ENCODE measurements around the gene OR2F1.

The OR2F1 gene

GRCh38 chr7:143954135-143954534 is 509 bp upstream of the OR2F1 start:
- no peaks in the 10 kb centered on the region for H3K27me3 ChIP-seq (ENCODE audit: control insufficient read depth in 2 of 2, insufficient read depth in 2 of 2, low read length in 2 of 2)

GRCh38 chr7:143958781-143959180 is 4.1 kb downstream of the OR2F1 start:
- H3K9me3 ChIP-seq (ENCODE audit: control insufficient read depth in 2 of 2, low read length in 2 of 2) = no peaks in the 10 kb centered on the region
- no peak overlapping the region for H3K4me3 ChIP-seq (ENCODE audit: low read length in 2 of 2)
- no peak overlapping the region for H3K27ac ChIP-seq (ENCODE audit: low read depth in 2 of 2, low read length in 2 of 2)
- H3K36me3 ChIP-seq (ENCODE audit: control insufficient read depth in 2 of 2, insufficient read depth in 2 of 2, low read length in 2 of 2) = no peaks in the 10 kb centered on the region
- no peak overlapping the region for H3K9ac ChIP-seq (ENCODE audit: low read depth in 1 of 2, low read length in 2 of 2)
- H3K4me1 ChIP-seq (ENCODE audit: control insufficient read depth in 2 of 2, insufficient read depth in 2 of 2, low read length in 2 of 2) = no peaks in the 10 kb centered on the region
- no peaks in the 10 kb centered on the region for H3K27me3 ChIP-seq (ENCODE audit: control insufficient read depth in 2 of 2, insufficient read depth in 2 of 2, low read length in 2 of 2)

More at GRCh38 chr7:143954135-143954534, 509 bp upstream of the OR2F1 start:
- no peak overlapping the region for H3K9ac ChIP-seq (ENCODE audit: low read depth in 1 of 2, low read length in 2 of 2)
- H3K27ac ChIP-seq (ENCODE audit: low read depth in 2 of 2, low read length in 2 of 2) = no peak overlapping the region
- no peaks in the 10 kb centered on the region for H3K36me3 ChIP-seq (ENCODE audit: control insufficient read depth in 2 of 2, insufficient read depth in 2 of 2, low read length in 2 of 2)
- no peaks in the 10 kb centered on the region for H3K9me3 ChIP-seq (ENCODE audit: control insufficient read depth in 2 of 2, low read length in 2 of 2)
- H3K4me3 ChIP-seq (ENCODE audit: low read length in 2 of 2) = no peak overlapping the region
- H3K4me1 ChIP-seq (ENCODE audit: control insufficient read depth in 2 of 2, insufficient read depth in 2 of 2, low read length in 2 of 2) = no peaks in the 10 kb centered on the region

DNA sequence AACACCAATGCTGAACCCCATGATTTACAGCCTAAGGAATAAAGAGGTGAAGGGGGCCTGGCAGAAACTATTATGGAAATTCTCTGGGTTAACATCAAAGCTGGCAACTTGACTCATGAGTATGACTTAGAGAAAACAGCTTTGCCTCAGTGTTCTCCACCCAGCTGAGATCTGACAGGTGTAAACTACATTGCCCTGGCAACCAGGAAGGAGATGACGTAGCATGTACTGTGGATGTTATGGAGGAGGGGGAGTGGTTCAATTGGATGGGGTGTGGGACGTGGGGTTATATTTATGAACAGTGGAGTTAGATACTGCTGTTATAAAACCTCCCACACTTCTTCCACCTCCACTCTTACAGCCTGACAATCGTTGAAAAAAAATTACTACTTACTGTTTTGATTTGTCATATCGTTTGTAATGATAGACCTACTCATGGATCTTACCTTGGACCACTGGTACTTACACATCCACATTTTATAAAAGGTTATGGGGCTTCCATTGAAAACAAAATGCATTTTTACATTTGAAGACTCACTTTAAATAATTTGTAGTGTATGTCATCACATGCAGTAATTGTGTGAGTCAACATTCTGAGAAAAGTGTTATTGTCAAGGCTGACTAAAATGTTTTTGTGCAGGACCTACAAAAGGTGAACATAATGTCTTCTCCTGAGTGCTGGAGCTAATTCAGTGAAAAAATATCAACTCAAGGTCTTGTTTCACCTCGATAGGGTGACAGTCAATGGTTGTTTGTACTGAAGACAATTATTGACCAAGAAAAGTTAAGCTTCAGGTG is 6.4 kb downstream of the OR2F1 start:
- Histone ChIP-seq H3K27ac (ENCODE audit: low read depth in 2 of 2, low read length in 2 of 2) (no peak overlapping the region), H3K27me3 (ENCODE audit: control insufficient read depth in 2 of 2, insufficient read depth in 2 of 2, low read length in 2 of 2) (no peaks in the 10 kb centered on the region), H3K9me3 (ENCODE audit: control insufficient read depth in 2 of 2, low read length in 2 of 2) (no peaks in the 10 kb centered on the region), H3K4me3 (ENCODE audit: low read length in 2 of 2) (no peak overlapping the region), H3K9ac (ENCODE audit: low read depth in 1 of 2, low read length in 2 of 2) (no peak overlapping the region), H3K4me1 (ENCODE audit: control insufficient read depth in 2 of 2, insufficient read depth in 2 of 2, low read length in 2 of 2) (no peaks in the 10 kb centered on the region), H3K36me3 (ENCODE audit: control insufficient read depth in 2 of 2, insufficient read depth in 2 of 2, low read length in 2 of 2) (no peaks in the 10 kb centered on the region)

DNA sequence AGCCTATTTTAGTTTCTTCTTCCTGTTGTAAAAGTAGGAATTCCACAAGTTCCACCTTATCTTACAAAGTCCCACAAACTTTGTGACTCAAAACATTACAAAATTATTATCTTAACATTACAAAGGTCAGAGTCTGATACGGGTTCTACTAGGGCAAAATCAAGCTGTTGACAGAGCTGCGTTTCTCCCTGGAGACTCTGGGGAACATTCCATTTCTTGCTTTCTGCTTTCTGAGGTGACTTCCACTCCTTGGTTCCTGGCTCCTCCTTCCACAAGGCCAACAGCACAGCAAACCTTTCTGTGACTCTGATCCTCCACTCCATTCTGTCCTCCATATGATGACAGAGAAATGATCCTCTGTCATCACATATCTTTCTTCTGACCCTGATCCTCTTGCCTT is 10.6 kb downstream of the OR2F1 start:
- Histone ChIP-seq H3K9me3 (ENCODE audit: control insufficient read depth in 2 of 2, low read length in 2 of 2) (no peaks in the 10 kb centered on the region), H3K9ac (ENCODE audit: low read depth in 1 of 2, low read length in 2 of 2) (no peak overlapping the region), H3K27ac (ENCODE audit: low read depth in 2 of 2, low read length in 2 of 2) (no peak overlapping the region), H3K36me3 (ENCODE audit: control insufficient read depth in 2 of 2, insufficient read depth in 2 of 2, low read length in 2 of 2) (no peaks in the 10 kb centered on the region), H3K4me3 (ENCODE audit: low read length in 2 of 2) (no peak overlapping the region), H3K4me1 (ENCODE audit: control insufficient read depth in 2 of 2, insufficient read depth in 2 of 2, low read length in 2 of 2) (no peaks in the 10 kb centered on the region), H3K27me3 (ENCODE audit: control insufficient read depth in 2 of 2, insufficient read depth in 2 of 2, low read length in 2 of 2) (no peaks in the 10 kb centered on the region)

DNA sequence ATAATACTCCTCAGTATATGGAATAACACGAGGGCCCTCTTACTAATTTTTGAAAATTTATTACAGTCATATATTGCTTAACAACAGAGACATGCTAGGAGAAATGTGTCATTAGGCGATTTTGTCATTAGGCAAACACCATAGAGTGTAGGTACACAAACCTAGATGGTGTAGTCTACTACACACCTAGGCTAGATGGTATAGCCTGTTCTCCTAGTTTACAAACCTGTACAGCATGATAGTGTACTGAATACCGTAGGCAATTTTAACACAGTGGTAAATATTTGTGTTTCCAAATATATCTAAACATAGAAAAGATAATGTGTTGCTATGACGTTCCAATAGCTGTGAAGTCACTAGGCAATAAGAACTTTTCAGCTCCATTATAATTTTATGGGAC is 12.8 kb downstream of the OR2F1 start:
- Histone ChIP-seq H3K4me3 (ENCODE audit: low read length in 2 of 2) (no peak overlapping the region), H3K36me3 (ENCODE audit: control insufficient read depth in 2 of 2, insufficient read depth in 2 of 2, low read length in 2 of 2) (no peaks in the 10 kb centered on the region), H3K9ac (ENCODE audit: low read depth in 1 of 2, low read length in 2 of 2) (no peak overlapping the region), H3K4me1 (ENCODE audit: control insufficient read depth in 2 of 2, insufficient read depth in 2 of 2, low read length in 2 of 2) (no peaks in the 10 kb centered on the region), H3K9me3 (ENCODE audit: control insufficient read depth in 2 of 2, low read length in 2 of 2) (no peaks in the 10 kb centered on the region), H3K27me3 (ENCODE audit: control insufficient read depth in 2 of 2, insufficient read depth in 2 of 2, low read length in 2 of 2) (no peaks in the 10 kb centered on the region), H3K27ac (ENCODE audit: low read depth in 2 of 2, low read length in 2 of 2) (no peak overlapping the region)

- no peak overlapping the region for H3K27ac ChIP-seq (ENCODE audit: low read depth in 2 of 2, low read length in 2 of 2)
- H3K9ac ChIP-seq (ENCODE audit: low read depth in 1 of 2, low read length in 2 of 2) = no peak overlapping the region
- no peaks in the 10 kb centered on the region for H3K9me3 ChIP-seq (ENCODE audit: control insufficient read depth in 2 of 2, low read length in 2 of 2)
- peak overlapping the region in 1 of 2 donors; percentile 8 for H3K4me3 ChIP-seq (ENCODE audit: low read length in 2 of 2)
- H3K27me3 ChIP-seq (ENCODE audit: control insufficient read depth in 2 of 2, insufficient read depth in 2 of 2, low read length in 2 of 2) = no peaks in the 10 kb centered on the region
- H3K36me3 ChIP-seq (ENCODE audit: control insufficient read depth in 2 of 2, insufficient read depth in 2 of 2, low read length in 2 of 2) = no peaks in the 10 kb centered on the region
- H3K4me1 ChIP-seq (ENCODE audit: control insufficient read depth in 2 of 2, insufficient read depth in 2 of 2, low read length in 2 of 2) = peaks cover 0 to 6% of the 10 kb centered on the region in 2 donors
These were observed 19.3 kb downstream of the OR2F1 start for GRCh38 chr7:143973870-143974416.

- Histone ChIP-seq H3K9me3 (ENCODE audit: control insufficient read depth in 2 of 2, low read length in 2 of 2) (no peaks in the 10 kb centered on the region), H3K4me3 (ENCODE audit: low read length in 2 of 2) (peak overlapping the region in 1 of 2 donors; percentile 8), H3K27me3 (ENCODE audit: control insufficient read depth in 2 of 2, insufficient read depth in 2 of 2, low read length in 2 of 2) (no peaks in the 10 kb centered on the region), H3K4me1 (ENCODE audit: control insufficient read depth in 2 of 2, insufficient read depth in 2 of 2, low read length in 2 of 2) (peaks cover 0 to 6% of the 10 kb centered on the region in 2 donors), H3K9ac (ENCODE audit: low read depth in 1 of 2, low read length in 2 of 2) (no peak overlapping the region), H3K27ac (ENCODE audit: low read depth in 2 of 2, low read length in 2 of 2) (no peak overlapping the region), H3K36me3 (ENCODE audit: control insufficient read depth in 2 of 2, insufficient read depth in 2 of 2, low read length in 2 of 2) (no peaks in the 10 kb centered on the region)
These were observed 19.8 kb downstream of the OR2F1 start for GRCh38 chr7:143974459-143974858.

GRCh38 chr7:143975617-143976016 is 21.0 kb downstream of the OR2F1 start:
- peaks cover 0 to 6% of the 10 kb centered on the region in 2 donors for H3K4me1 ChIP-seq (ENCODE audit: control insufficient read depth in 2 of 2, insufficient read depth in 2 of 2, low read length in 2 of 2)

GRCh38 chr7:143978585-143978984 is 23.9 kb downstream of the OR2F1 start:
- no peak overlapping the region for H3K4me3 ChIP-seq (ENCODE audit: low read length in 2 of 2)
- H3K27me3 ChIP-seq (ENCODE audit: control insufficient read depth in 2 of 2, insufficient read depth in 2 of 2, low read length in 2 of 2) = no peaks in the 10 kb centered on the region
- H3K4me1 ChIP-seq (ENCODE audit: control insufficient read depth in 2 of 2, insufficient read depth in 2 of 2, low read length in 2 of 2) = peaks cover 0 to 6% of the 10 kb centered on the region in 2 donors
- no peaks in the 10 kb centered on the region for H3K36me3 ChIP-seq (ENCODE audit: control insufficient read depth in 2 of 2, insufficient read depth in 2 of 2, low read length in 2 of 2)
- H3K27ac ChIP-seq (ENCODE audit: low read depth in 2 of 2, low read length in 2 of 2) = no peak overlapping the region
- H3K9me3 ChIP-seq (ENCODE audit: control insufficient read depth in 2 of 2, low read length in 2 of 2) = no peaks in the 10 kb centered on the region
- H3K9ac ChIP-seq (ENCODE audit: low read depth in 1 of 2, low read length in 2 of 2) = no peak overlapping the region

More at GRCh38 chr7:143975617-143976016, 21.0 kb downstream of the OR2F1 start:
- Histone ChIP-seq H3K9ac (ENCODE audit: low read depth in 1 of 2, low read length in 2 of 2) (no peak overlapping the region), H3K36me3 (ENCODE audit: control insufficient read depth in 2 of 2, insufficient read depth in 2 of 2, low read length in 2 of 2) (no peaks in the 10 kb centered on the region), H3K9me3 (ENCODE audit: control insufficient read depth in 2 of 2, low read length in 2 of 2) (no peaks in the 10 kb centered on the region), H3K27me3 (ENCODE audit: control insufficient read depth in 2 of 2, insufficient read depth in 2 of 2, low read length in 2 of 2) (no peaks in the 10 kb centered on the region), H3K27ac (ENCODE audit: low read depth in 2 of 2, low read length in 2 of 2) (no peak overlapping the region), H3K4me3 (ENCODE audit: low read length in 2 of 2) (no peak overlapping the region)

DNA sequence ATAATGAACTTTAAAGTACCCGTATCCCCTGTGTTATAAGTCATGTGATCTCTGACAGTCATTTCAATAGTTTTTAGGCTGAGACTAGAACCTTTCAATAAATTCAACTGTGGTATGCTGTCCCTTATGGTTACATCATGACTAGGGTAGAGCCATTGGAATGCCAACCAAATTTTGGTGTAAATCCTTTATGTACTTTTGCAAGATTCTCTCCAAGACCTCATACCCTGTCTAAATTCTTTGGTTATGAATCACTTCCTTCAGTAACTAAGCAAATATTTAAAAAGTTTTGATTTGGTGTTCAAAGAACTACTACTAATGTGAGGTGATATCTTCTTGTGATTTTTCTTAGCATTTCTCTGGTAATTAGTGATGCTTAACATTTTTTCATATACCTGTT is 24.7 kb downstream of the OR2F1 start:
- Histone ChIP-seq H3K36me3 (ENCODE audit: control insufficient read depth in 2 of 2, insufficient read depth in 2 of 2, low read length in 2 of 2) (no peaks in the 10 kb centered on the region), H3K4me1 (ENCODE audit: control insufficient read depth in 2 of 2, insufficient read depth in 2 of 2, low read length in 2 of 2) (peaks cover 0 to under 1% of the 10 kb centered on the region in 2 donors), H3K9me3 (ENCODE audit: control insufficient read depth in 2 of 2, low read length in 2 of 2) (no peaks in the 10 kb centered on the region), H3K4me3 (ENCODE audit: low read length in 2 of 2) (no peak overlapping the region), H3K9ac (ENCODE audit: low read depth in 1 of 2, low read length in 2 of 2) (no peak overlapping the region), H3K27me3 (ENCODE audit: control insufficient read depth in 2 of 2, insufficient read depth in 2 of 2, low read length in 2 of 2) (no peaks in the 10 kb centered on the region), H3K27ac (ENCODE audit: low read depth in 2 of 2, low read length in 2 of 2) (no peak overlapping the region)

All from mucosa of rectum (tissue), 2 donors.